Activated gamma-delta T cell (primary cell): ENCODE measurements around the gene FBRSL1.
A peak's percentile ranks its signal among the peaks of the same experiment; 100 is the strongest.

Source experiments
- DNase-seq: peaks from one replicate; lab custom pipeline; 2025; lab: John Stamatoyannopoulos, UW

The FBRSL1 gene

DNA sequence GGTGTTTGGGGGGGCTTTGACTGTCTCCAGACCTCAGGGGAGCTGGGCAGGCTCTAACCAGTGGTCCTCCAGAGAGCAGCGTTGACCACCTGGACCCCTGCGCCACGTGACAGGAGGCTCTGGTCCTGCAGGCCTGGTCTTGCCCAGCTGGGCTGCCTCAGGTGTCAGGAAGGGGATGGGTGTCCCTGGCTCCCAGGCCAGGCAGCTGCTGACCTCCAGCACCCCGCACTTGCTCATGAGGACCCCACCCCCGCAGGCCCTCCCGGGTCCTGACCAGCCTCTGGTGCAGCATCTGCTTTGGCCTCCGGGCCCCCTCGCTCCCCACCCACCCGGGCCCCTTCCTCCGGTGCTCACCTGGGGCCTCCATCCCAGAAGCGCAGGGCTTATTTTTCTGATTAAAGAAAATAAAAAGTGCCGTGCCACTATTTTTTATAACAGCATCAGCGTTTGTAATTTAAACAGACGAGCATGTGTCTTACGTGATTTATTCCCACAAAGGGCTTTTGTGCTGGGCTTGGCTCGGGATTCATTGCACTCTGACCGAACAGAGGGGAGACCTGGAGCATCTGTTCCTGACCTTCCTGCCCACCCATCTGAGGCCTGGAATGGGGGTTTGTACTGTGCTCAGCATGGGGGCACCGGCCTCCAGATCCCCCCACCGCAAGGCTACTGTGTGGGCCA is 21.7 kb downstream of the FBRSL1 start:
- DNase-seq: no peak

DNA sequence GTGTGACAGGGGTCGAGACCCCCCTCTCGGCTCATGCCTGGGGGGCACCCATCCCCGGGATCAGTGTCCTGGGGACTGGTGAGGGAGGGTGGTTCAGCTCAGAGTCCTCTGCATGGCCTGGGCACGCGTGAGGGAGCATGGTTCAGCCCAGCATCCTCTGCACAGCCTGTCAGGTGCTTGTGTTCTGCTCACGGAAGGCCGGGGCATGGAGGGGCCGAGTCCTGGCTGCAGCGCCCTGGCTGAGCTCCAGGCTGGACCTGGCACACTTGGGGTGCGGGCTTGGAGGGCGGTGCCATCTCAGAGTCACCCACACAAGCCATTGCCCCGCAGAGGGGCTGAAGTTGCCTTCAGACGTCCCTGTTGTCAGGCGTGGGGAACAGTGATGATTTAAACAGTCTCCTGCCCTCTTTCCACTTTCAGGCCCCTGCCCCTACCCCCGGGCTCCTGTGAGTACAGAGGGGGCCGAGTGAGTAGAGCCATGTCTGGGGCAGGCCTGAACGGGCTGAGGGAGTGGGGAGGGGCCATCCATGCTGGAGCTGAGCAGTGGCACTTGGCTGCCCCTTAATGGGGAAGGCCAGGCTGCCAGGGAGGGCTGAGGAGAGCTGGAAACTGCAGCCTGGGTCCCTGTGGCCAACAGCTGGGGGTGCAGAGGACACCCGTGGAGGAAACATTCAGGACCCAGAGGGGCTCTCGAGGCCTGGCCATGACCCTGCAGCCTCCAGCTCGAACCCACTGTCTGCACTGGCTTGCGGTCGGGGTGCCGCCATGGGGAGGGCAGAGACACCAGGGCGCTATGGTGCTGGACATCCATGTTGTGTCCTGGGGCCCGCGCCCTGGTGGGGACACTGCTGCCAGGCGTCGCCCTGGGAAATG is 22.5 kb downstream of the FBRSL1 start:
- DNase-seq: no peak

DNA sequence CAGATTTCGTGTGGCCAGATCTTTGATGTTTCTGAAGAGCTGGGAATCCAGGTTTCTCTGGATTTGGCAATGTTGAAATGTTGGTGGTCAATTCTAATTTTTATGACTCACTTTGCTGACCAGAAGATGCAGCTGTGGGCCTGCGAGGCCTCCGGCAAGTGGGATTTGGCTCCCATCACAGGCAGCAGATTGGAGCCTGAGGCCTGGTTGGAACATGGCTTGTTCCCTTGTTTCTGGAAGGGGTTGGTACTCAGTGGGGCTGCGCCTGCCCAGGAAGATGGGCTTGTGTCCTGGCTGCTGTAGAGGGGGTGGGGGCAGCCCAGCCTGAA is 23.1 kb downstream of the FBRSL1 start:
- DNase-seq: no peak

DNA sequence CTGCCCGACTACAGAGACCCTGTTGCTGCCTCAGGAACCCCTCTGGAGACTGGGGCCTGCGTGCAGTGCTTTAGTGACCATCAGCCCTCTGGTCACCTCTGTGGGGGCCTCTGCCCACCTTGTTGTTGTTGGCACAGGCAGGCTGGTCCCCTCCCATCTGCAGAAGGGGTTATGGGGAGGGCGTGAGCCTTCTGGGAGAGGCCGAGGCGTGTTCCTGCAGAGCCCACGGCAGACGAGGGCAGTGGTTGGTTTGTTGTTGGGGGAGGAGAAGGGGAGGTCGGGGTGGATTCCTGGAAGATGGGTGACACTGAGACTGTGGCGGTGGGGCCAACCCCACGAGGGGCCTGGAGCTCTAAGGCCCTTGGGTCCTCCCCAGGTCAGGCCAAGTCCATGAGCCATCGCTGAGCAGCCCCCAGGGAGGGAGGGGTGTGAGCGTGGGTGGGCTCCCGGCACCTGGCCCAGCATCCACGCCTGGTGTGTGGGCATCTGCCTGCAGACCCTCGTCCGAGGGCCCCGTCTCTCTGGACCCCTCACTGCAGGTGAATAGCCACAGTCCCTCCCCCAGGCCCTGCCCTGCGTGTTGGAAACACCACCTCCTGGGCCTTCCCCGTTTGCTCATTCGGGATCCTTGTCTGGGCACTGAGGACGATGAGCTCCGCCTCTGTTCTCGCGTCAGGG is 23.6 kb downstream of the FBRSL1 start:
- DNase-seq: no peak

DNA sequence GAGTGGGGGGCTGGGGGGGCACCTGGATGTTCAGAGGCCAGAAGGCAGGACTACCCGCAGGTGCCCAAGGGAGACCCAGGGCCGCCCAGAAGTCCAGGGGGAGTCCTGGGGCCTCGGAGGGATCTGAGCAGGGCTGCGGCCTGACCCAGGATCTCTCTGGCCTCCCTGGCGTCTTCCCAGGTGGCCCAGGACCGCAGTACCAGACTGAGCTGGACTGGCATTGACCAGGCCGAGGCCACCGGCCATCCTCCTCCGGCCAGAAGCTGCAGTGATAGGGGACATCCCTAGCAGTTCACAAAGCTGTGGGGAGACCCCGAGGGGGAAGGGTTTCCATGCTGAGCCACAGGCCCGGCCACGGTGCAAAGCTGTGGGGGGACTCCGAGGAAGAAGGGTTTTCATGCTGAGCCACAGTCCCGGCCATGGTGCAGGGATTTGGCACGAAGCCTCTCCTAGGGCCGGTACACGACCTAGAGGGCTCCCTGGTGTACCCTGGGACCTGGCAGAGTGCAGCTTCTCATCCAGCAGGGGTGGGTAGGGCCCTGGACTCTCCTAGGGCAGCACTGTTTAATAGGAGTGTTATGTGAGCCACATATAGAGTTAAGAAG is 24.4 kb downstream of the FBRSL1 start:
- no peak for DNase-seq

DNA sequence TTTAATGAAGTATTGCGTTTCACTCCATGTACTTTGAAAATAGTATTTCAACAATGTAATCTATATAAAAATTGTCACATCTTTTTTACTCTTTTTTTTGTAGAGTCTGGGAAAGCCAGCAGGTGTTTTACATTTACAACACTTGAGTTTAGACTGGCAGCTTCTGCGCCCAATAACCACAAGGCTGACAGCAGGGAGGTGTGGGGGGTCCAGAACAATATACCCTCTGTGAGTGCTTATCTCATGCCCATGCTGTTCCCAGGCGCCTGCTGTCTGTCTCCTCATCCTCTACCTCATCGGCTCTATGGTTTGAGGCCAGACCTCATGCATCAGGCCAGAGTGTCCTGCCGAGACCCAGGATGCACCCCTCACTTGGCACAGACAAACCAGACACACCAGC is 24.9 kb downstream of the FBRSL1 start:
- DNase-seq: no peak

DNA sequence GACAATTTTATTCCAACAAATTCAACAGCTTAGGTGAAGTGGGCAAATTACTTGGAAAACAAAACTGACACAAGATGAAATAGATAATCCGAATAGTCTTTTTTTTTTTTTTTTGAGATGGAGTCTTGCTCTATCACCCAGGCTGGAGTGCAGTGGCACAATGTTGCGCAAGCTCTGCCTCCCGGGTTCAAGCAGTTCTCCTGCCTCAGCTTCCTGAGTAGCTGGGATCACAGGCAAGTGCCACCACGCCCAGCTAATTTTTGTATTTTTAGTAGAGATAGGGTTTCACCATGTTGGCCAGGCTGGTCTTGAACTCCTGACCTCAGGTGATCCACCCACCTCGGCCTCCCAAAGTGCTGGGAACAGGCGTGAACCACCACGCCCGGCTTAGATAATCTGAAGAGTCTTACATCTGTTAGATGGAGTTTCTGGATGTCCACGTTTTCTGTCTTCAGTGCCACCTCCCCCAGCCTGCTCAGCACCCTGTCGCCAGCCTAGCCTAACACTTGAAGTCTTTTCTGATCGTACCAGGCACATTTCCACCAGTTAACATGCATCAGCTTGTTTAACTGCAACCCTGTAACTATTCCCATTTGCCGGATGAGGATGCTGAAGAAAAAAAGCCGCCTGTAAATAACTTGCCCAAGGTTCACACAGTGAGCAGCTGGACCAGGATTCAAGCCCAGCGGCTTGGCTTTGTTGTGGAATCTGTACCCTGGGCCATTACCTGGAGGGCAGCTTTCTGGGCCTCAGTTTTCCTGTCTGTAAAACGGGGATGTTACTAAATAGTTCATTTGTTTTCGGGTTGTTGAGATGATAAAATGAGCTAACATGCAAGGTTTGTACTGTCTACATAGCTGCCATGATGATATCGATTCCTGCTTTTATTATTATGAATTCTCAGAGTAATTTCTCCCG is 26.4 kb downstream of the FBRSL1 start:
- no peak for DNase-seq

DNA sequence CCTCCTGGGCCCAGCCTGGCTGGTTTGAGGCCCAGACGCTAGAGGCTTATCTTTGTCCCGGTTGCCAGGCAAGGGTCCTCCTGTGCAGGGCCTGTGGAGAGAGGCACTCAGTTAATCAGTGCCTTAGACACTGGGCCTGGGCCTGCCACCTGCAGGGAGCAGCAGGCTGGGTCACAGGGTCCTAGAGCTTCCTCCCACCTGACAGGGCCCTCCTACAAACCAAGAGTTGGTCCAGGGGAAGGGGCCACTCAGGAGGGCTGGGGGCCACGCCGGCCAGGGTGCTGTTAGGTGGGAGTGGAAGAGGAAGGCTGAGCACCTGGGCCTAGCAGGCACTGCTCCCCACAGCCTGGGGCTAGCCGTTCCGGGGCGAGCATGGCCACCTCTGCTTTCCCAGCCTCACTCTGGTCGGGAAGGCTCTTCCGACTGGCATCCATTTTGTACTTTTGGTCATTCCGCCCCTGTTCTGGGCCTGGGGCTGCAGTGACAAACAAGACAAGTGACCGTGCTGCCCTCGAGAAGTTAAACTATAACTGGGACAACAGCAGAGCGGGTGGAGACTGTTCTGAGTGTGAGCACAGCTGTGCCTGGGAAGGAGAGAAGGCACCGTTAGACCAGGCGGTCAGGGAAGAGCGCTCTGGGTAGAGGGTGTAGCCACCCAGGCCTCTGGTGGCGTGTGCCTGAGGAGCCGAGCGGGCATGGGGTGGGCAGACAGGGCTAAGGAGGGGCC is 27.2 kb downstream of the FBRSL1 start:
- DNase-seq: no peak

DNA sequence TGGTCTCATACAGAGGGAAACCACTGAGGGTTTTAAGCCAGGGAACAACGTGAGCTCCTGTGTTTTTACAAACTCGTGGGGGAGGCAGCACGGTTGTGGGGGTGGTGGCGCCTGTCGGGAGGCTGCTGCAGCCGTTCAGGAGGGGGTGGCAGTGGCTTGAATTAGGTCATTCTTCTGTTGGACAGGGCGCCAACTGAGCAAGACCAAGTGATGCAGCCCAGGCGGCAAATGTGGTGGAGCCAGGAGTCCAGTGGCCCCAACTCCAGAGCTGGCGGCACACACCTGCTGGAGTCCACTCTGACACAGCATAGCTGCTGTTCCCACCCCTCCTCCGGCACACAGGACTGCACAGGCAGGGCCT is 27.8 kb downstream of the FBRSL1 start:
- DNase-seq: no peak

DNA sequence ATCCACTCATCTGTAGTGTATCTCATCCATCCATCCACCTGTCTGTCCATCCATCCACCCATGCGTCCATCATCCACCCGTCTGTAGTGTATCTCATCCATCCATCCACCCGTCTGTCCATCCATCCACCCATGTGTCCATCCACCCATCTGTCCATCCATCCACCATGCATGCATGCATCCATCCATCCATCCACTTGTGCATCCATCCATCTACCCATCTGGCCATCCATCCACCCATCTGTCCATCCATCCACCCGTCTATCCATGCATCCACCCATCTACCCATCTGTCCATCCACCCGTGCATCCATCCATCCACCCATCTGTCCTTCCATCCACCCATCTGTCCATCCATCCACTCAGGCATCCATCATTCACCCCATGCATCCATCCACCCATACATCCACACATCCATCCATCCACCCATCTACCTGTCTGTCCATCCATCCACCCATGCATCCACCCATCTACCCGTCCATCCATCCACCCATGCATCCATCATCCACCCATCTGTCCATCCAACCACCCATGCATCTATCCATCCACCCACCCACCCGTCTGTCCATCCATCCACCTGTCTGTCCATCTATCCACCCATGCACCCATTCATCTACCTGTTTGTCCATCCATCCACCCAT is 28.5 kb downstream of the FBRSL1 start:
- DNase-seq: no peak

DNA sequence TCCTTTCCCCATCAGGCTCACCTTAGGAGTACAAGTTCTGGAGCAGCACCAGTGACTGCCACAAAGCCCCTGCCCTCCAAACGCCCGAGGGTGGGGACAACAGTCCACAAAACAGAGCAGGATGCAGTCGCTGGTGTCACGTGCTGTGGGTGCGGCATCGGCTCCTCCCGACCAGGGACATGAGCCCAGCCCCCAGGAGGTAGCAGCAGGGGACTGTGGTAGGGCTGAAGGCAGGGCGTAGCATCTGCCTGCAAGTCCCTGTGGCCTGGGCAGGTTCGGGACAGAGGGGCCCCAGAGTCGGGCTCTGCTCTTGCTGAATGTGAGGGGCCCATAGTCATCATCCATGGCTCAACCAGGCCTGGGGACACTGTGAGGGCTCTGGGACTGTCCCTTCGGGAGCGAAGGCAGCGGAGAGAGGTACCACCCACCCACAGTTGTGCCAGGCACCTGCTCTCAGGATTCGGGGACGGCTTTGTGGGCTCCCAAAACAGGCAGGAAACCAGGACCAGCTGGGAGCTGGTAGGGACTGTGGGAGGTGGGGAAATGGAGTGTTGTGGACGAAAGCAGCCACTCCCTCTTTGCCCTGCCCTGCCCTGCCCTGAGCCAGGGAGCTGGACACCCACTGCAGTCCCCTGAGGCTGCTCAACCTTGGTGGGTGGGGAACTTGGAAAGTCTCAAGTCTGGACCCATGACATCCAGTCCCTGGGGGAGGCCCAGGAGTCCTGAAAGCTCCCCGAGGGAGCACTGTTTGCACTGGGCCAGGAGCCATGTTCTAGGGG is 30.7 kb downstream of the FBRSL1 start:
- DNase-seq: no peak

DNA sequence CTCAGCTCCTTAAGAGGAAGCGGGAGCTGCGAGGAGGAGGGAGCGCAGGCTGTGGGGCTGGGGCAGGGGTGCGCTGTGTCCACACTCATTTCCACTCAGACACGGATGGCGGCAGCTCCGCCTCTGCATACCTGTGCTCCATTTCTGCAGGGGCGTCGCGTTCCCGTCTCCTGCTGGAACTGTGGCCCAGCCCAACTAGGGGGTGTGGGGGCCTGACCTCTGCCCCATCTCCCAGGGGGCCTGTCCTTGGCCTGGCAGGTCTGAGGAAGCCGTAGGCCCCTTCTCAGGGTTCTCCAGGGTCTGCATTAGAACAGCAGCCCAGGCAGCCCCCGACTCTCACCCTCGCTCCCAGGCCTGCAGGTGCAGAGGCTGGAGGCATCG is 31.2 kb downstream of the FBRSL1 start:
- DNase-seq: no peak

DNA sequence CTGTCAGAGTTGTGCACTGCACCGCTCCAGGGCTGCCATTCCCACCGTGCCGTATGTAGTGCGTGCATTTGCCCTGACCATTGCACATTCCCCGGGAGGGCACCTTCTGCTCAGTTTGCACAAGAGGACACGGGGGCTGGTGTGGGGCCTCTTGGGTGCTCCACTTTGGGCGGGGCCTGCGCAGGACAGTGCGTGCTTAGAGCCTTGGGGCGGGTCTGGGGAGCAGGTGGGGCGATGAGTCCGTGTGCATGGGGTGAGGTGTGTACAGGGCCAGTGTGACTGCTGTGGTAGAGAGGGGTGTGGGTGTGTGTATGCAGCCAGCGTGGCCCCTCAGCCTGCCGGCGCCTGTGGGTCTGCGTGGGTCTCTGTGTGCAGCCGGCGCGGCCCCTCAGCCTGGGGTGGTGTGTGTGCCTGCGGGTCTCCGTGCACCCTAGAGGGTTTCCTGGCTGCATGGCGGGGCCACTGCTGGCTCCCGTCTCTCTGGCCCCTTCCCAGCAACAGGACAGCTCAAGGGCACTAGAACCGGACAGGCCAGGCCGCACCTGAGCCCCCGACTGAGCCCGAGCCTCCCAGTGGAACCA is 31.9 kb downstream of the FBRSL1 start:
- no peak for DNase-seq

DNA sequence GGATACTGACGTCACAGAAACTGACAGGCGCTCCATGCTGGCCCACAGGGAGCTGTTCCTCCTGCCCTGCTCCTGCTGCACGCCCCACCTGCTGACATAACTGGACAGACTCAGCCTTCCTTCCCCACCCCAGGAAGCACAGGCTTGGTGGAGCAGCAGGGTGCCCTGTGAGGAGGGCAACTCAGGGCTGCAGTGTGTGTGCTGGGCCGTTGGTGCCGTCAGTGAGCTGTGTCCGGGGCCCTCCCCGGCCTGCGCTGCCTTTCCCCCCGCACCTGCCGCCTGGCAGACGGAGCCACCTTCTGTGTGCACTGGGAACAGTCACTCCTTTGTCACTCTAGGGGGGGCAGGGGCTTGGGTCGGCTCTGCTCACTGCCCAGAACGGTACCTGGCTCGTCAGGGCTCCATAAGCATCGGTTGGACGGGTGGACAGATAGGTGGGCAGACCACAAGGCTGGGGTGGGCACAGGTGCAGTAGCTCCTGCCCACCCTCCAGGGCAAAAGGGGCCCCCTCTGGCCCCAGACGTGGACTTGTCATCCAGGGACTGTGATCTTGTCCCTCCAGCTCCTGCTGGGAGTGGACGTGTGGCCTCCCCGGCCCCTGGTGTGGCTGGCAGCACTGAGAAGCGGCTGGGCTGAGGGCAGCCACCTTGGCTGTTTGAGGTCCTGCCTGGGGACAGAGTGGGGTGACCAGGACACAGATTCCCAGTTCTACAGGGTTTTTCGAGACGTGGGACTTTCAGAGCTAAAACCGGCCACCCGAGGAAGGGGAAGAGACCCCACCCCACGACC is 32.8 kb downstream of the FBRSL1 start:
- DNase-seq: no peak

DNA sequence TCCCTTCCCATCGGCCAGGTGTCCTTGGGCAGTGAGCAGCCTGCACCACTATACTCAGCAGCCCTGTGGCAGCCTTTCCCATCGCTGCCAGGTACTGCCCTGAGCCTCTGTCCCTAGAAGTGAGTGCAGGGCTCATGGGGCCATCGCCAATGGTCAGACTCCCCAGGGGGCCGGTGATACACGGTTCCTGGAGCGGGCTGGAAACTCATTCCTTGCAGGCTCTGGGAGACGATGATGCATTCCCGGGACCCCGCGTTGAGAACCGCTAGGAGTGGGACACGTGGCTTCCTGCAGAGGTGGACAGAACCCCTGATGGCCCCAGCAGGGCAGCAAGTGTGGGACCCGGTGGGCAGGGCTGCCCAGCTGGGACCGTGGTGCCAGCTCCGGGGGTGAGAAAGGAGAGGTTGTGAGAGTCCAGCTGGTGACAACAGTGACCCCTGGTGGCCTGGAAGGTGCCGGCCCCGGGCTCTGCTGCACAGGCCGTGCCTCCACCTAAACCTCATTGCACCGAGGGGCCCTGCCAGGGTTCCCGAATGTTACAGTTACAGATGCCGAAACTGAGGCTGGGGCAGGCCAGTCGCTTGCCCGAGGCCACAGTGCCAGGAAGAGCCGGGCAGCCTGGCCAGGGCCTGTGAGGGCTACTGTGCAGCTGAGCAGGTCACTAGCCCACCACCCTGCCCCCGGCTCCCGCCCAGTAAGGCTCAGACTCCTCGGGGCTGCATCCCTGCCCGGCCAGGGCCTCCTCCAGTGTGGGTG is 33.8 kb downstream of the FBRSL1 start:
- DNase-seq: peak; percentile 24

DNA sequence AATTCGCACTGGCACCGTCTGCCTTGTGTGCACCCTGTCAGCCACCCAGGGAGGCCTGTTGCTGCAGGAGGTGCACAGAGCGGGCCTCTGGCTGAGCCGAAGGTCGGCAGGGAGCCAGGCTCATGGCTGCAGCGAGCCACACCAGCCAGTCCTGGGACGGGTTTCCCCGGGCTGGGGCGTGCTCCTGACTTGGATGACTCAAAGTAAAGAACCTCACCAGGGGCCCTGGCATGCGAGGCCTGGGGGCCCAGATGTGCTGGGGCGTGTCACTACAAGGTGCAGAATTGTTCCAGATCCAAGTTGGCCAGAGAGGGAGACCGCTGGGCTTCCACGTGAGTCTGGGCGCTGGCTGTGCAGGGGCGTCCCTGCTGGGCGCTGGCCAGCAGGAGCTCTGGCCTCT is 34.5 kb downstream of the FBRSL1 start:
- DNase-seq: no peak

DNA sequence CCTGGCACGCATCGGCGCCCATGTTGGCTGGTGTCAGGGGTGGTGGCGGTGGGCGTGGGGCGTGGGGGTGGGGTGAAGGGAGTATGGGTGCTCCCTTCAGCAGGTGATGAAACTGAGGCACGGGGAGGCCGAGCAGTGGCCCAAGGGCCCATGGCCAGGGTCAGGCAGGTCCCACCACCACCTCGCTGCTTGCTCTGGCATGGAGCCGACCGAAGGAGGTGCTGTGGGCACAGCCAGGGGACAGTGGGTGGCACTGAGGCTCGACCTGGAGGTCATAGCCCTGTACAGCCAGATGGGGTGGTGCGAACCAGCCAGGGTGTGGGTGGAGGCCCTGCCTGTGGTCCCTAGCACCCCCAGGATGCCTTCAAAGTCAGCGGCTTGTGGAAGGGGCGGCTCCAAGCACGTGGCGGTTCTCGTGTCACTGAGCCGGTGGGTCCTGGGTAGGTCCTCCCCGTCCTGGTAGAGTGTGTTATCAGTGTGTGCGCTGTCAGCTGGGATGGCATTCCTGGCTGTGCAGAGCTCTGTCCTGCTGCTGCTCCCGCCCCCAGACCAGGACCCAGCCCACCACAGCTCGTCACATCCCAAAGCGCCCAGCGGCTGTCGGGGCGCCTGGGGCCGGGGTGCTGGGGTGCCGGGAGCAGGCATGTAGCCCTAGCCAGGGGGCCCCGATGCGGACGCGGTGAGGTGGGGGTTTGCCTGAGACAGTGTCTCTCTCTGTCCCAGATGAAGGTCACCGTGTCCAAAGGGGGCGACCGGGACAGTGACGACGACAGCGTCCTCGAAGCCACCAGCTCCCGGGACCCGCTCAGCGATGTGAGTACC is 35.3 kb downstream of the FBRSL1 start:
- no peak for DNase-seq
